ENCODE measurements around the gene TIA1.
"Not testable (repeated sequence)": the region's sequence is repeated elsewhere in the genome, so short reads cannot be mapped to it uniquely, and the experiment has no call there.

The TIA1 gene

DNA sequence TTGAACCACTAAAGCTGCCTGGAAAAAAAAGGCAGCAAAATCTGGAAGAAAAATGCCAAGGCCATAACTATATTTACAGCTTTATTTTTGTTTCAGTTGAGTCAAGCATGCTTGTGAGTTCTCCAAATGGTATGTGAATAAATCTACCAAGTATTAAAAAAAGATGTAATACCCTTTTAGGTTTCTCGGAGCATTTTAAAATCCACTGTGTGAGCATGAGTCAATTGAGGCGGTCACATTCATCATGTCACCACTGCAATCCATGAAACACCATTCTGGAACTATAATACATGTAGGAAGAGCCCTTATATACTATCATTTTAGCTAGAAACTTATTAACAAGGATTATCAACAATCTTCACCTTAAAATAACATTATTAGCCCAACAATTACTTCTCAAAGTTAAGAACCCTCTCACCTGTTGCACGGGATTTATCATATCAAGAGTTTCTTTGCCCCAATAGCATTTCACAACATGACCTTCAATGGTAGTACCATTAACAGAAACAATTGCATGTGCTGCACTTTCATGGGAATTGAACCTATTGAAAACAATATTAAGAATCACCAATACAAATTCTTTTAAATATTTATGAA, 33.4 kb downstream of the TIA1 start:
- DNase-seq: no peak

DNA sequence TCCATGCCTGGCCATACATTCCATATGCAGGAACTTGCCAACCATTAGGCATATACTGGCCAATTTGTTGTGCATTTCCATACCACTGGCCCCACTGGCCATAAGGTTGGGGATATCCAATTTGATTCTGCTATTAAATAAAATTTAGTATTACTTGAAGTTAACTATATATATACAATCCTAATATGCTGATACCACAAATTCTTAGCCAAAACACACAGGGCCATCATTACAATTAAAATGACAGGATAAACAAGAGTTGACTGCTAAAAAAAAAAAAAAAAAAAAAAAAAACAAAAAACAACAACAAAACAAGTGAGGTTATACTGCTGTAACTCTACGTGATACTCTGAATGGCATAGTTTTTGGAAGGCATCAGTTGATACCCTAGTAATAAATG, 34.1 kb downstream of the TIA1 start:
- no peak for DNase-seq

GRCh38 chr2:70212298-70212932, 36.0 kb downstream of the TIA1 start:
- DNase-seq: no peak

GRCh38 chr2:70211595-70211994, 36.8 kb downstream of the TIA1 start:
- no peak for DNase-seq

DNA sequence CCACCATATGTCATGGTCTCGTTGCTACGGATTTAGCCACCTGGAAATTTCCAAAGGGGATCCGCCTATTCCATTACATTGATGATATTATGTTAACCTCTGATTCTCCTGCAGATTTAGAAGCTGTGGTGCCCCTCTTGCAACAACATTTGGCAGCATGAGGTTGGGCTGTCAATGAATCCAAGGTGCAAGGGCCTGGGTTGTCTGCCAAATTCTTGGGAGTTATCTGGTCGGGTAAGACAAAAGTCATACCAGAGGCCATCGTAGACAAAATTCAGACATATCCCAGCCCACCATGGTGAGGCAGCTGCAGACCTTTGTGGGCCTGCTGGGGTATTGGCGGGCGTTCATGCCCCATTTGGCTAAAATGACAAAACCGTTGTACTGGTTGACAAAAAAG, 44.0 kb downstream of the TIA1 start:
- no peak for DNase-seq

- DNase-seq: no peak
Observed at GRCh38 chr2:70203086-70203485, 45.3 kb downstream of the TIA1 start.

- no peak for DNase-seq
Observed at GRCh38 chr2:70202236-70202806, 46.1 kb downstream of the TIA1 start.

- no peak for DNase-seq
Observed at GRCh38 chr2:70201831-70202230, 46.6 kb downstream of the TIA1 start.

GRCh38 chr2:70201225-70201768, 47.1 kb downstream of the TIA1 start:
- no peak for DNase-seq

GRCh38 chr2:70199320-70199864, 49.0 kb downstream of the TIA1 start:
- no peak for DNase-seq

GRCh38 chr2:70192516-70192915, 55.9 kb downstream of the TIA1 start:
- DNase-seq: no peak

DNA sequence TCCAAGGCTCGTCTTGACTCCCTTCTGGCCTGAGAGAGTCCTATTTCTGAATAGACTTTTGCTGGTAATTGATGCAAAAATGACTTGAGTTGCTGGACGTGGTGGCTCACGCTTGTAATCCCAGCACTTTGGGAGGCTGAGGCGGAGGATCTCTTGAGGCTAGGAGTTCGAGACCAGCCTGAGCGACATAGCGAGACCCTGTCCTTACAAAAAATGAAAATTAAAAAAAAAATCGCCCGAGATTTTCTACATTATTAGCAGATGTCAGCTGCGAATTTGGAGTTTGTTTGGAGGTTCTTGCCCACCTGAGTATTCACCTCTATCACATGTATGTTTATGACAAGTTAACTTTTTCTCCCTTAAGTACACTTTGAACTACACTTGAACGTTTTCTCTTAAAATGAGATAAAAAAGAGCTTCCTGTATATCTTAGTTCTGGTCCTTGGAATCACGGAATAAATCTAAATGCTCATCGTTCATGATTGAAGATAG, 57.1 kb downstream of the TIA1 start:
- no peak for DNase-seq

- peak; percentile 97 for DNase-seq
Observed at GRCh38 chr2:70190418-70191243, 57.8 kb downstream of the TIA1 start, which contains the start of gene C2orf42. Gene C2orf42 (minus strand): TSS chr2:70191019. CDS start chr2:70181985, 9,034 bp downstream.

GRCh38 chr2:70188460-70188859, 60.0 kb downstream of the TIA1 start:
- DNase-seq: no peak

DNA sequence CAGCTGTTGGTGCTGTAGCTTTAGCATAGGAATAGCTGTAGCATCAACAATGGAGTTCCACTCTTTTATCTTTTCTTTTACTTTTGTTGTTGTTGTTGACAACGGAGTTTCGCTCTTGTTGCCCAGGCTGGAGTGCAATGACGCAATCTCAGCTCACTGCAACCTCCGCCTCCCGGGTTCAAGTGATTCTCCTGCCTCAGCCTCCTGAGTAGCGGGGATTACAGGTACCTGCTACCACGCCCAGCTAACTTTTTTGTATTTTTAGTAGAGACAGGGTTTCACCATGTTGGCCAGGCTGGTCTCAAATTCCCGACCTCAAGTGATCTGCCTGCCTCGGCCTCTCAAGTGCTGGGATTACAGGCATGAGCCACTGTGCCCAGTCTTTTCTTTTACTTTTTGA, 61.3 kb downstream of the TIA1 start:
- DNase-seq: not testable (repeated sequence)

GRCh38 chr2:70182689-70183088, 65.7 kb downstream of the TIA1 start:
- DNase-seq: no peak

- no peak for DNase-seq
Observed at GRCh38 chr2:70181363-70181956, 67.0 kb downstream of the TIA1 start.

GRCh38 chr2:70173520-70173919, 74.9 kb downstream of the TIA1 start:
- DNase-seq: no peak

DNA sequence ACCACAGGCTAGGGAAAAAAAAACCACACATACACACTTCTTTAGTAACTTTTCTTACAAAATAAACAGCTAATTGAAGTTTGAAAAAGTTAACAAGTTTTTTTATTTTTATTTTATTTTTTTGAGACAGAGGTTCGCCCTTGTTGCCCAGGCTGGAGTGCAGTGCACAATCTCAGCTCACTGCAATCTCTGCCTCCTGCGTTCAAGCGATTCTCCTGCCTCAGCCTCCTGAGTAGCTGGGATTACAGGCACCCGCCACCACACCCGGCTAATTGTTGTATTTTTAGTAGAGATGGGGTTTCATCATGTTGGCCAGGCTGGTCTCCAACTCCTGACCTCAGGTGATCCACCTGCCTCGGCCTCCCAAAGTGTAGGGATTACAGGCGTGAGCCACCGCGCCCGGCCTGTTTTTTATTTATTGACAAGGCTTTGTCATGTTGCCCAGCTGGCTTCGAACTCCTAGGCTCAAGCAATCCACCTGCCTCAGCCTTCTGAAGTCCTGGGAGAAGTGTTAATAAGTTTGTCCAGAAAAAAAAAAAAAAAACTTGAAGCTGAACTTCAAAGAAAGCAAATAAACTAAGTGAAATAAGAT, 78.7 kb downstream of the TIA1 start:
- not testable (repeated sequence) for DNase-seq

- no peak for DNase-seq
Observed at GRCh38 chr2:70161069-70161534, 87.3 kb downstream of the TIA1 start.

DNA sequence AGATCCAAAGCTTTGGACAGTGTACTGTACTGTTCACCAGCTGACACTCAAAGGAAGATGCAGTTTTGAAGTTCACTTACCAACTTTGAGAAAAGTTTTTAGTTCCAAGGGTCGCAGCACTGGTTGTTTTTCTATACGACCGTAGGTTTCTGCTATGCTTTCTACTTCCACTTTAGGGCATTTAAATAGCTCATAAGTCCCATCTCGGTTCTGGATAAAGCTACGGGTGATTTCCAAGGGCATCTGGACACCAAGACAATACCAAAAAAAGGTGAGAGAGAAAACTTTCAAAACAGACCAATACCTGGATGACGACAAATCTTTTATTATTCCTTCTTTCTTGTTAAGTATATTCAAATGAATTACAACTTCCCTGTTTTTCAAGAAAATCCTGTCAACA, 87.9 kb downstream of the TIA1 start:
- no peak for DNase-seq

All from central memory CD4-positive, alpha-beta T cell (primary cell).